Activated B cell treated with CpG ODN at 0.5 μM for 24 hours (primary cell): ENCODE data around the gene SRSF9. TPM values are rescaled to one million over a fixed set of nuclear protein-coding genes. Genes with fewer than 3 reads are reported as not detected.
"Not testable (repeated sequence)": the region's sequence is repeated elsewhere in the genome, so short reads cannot be mapped to it uniquely, and the experiment has no call there.

Experiments
- ATAC-seq: fragments of 200-7000 bp; cut with Tn5 transposase; one replicate; pipeline ENCODE4 v1.10.0; 2021; ENCODE audit warnings: low read depth, mild to moderate bottlenecking, moderate library complexity
- CTCF ChIA-PET: fragments of 350-600 bp; sonication (Branson Sonifier 250); formaldehyde crosslinking; loops from one replicate; lab custom pipeline; 2021; ENCODE audit warnings: antibody characterized with exemption; lab: Charles Lee
- POLR2A ChIA-PET: fragments of 350-600 bp; sonication (Branson Sonifier 250); formaldehyde crosslinking; loops from one replicate; lab custom pipeline; 2021; ENCODE audit warnings: antibody characterized with exemption; lab: Charles Lee
- DNase-seq: peaks from one replicate; pipeline ENCODE4 v3.0.0; 2022
- H3K27ac Mint-ChIP-seq: one replicate; pipeline ENCODE4 v1.8.0; 2020; ENCODE audit warnings: mixed read lengths
- H3K27me3 Mint-ChIP-seq: one replicate; pipeline ENCODE4 v1.8.0; 2021; ENCODE audit warnings: mixed read lengths
- H3K36me3 Mint-ChIP-seq: one replicate; pipeline ENCODE4 v1.8.0; 2021; ENCODE audit warnings: low read depth, mixed read lengths
- H3K4me1 Mint-ChIP-seq: one replicate; pipeline ENCODE4 v1.8.0; 2021; ENCODE audit warnings: mixed read lengths
- H3K4me3 Mint-ChIP-seq: one replicate; pipeline ENCODE4 v1.8.0; 2020; ENCODE audit warnings: mild to moderate bottlenecking, mixed read lengths
- H3K9me3 Mint-ChIP-seq: one replicate; pipeline ENCODE4 v1.8.0; 2020; ENCODE audit warnings: mixed read lengths
- CTCF ChIP-seq: fragments of 200-600 bp; IDR thresholded peaks from one replicate; pipeline ENCODE4 v1.8.0; 2022; ENCODE audit warnings: antibody characterized with exemption, mild to moderate bottlenecking
- intact Hi-C: fragments of 100-400 bp; cut with micrococcal nuclease; formaldehyde crosslinking; loops from one replicate; pipeline ENCODE4 v1.15.1; 2024
- total RNA-seq: library from RNA; stranded (reverse); gene quantifications from 2 replicates; pipeline ENCODE4 v1.2.3, GENCODE V29; 2022

SRSF9 gene
- total RNA-seq, 1 donor from 2014 or later: 191 TPM

- CTCF ChIA-PET: interaction anchor here (1.3 to 1.7 kb wide), 2 partner anchors 42 to 84 kb away, joined by 3 to 4 read pairs; no protein-coding TSS in a partner anchor
- Mint-ChIP-seq H3K9me3 (no peaks in the 10 kb centered on the region), H3K27me3 (no peaks in the 10 kb centered on the region), H3K27ac (peak overlapping the region; percentile 46), H3K4me1 (peaks cover 7% of the 10 kb centered on the region), H3K4me3 (no peak overlapping the region), H3K36me3 (peaks cover 61% of the 10 kb centered on the region)
- ATAC-seq (no peak), DNase-seq (no peak)
- intact Hi-C loops: loop anchor here (2.0 kb wide), 1 partner anchor 13 kb away; the partner anchor contains the start of gene SRSF9
- TF ChIP-seq CTCF: no peak
- POLR2A ChIA-PET: interaction anchor here (0.7 kb wide), 1 partner anchor 153 kb away, joined by 6 read pairs; the partner anchor contains the start of gene SIRT4
Measured at GRCh38 chr12:120455302-120455701, 14.2 kb downstream of the SRSF9 start.

- TF ChIP-seq CTCF: no peak
- POLR2A ChIA-PET: interaction anchor here (0.8 to 2.1 kb wide), 4 partner anchors 9 to 15 kb away, joined by 3 to 7 read pairs (median 4); no protein-coding TSS in a partner anchor
- no peak overlapping the region for H3K4me3 Mint-ChIP-seq
- DNase-seq (no peak), ATAC-seq (peak; percentile 87)
- no peaks in the 10 kb centered on the region for H3K9me3 Mint-ChIP-seq
- CTCF ChIA-PET: interaction anchor here (0.9 to 1.8 kb wide), 3 partner anchors 9 to 85 kb away, joined by 3 to 5 read pairs (median 4); no protein-coding TSS in a partner anchor
- intact Hi-C loops: loop anchor here (2.0 kb wide), 1 partner anchor 15 kb away; the partner anchor contains the start of gene SRSF9
- no peak overlapping the region for H3K27ac Mint-ChIP-seq
- H3K36me3 Mint-ChIP-seq: peaks cover 52% of the 10 kb centered on the region
- H3K4me1 Mint-ChIP-seq: peaks cover 10% of the 10 kb centered on the region
- no peaks in the 10 kb centered on the region for H3K27me3 Mint-ChIP-seq
Measured at GRCh38 chr12:120453977-120454376, 15.6 kb downstream of the SRSF9 start.

- ChIA-PET POLR2A (interaction anchor here (0.9 to 2.1 kb wide), 3 partner anchors 8 to 16 kb away, joined by 3 to 7 read pairs (median 3); no protein-coding TSS in a partner anchor), CTCF (interaction anchor here (0.7 to 1.8 kb wide), 4 partner anchors 11 to 41 kb away, joined by 3 to 5 read pairs (median 3); no protein-coding TSS in a partner anchor)
- Mint-ChIP-seq H3K9me3 (no peaks in the 10 kb centered on the region), H3K27me3 (no peaks in the 10 kb centered on the region), H3K36me3 (peaks cover 44% of the 10 kb centered on the region), H3K27ac (no peak overlapping the region), H3K4me3 (no peak overlapping the region), H3K4me1 (peaks cover 11% of the 10 kb centered on the region)
- DNase-seq (no peak), ATAC-seq (no peak)
- intact Hi-C loops: no loop called here
- no peak for TF ChIP-seq CTCF
Measured at GRCh38 chr12:120453060-120453750, 16.3 kb downstream of the SRSF9 start.

- H3K27me3 Mint-ChIP-seq, DNase-seq, H3K27ac Mint-ChIP-seq, ATAC-seq, H3K9me3 Mint-ChIP-seq, H3K4me3 Mint-ChIP-seq, intact Hi-C loops: not testable (repeated sequence)
- ChIA-PET CTCF (interaction anchor here (1.0 to 1.8 kb wide), 2 partner anchors 14 to 16 kb away, joined by 3 to 5 read pairs; no protein-coding TSS in a partner anchor), POLR2A (interaction anchor here (2.1 kb wide), 1 partner anchor 16 kb away, joined by 7 read pairs; no protein-coding TSS in a partner anchor)
- Mint-ChIP-seq H3K36me3 (peaks cover 43% of the 10 kb centered on the region), H3K4me1 (peaks cover 17% of the 10 kb centered on the region)
Measured at GRCh38 chr12:120452524-120452923, 17.0 kb downstream of the SRSF9 start.

GRCh38 chr12:120447992-120448391, 21.6 kb downstream of the SRSF9 start:
- H3K4me3 Mint-ChIP-seq: peak overlapping the region; percentile 96
- TF ChIP-seq CTCF: no peak
- ATAC-seq (no peak), DNase-seq (no peak)
- POLR2A ChIA-PET: interaction anchor here (0.7 to 2.5 kb wide), 6 partner anchors 9 to 88 kb away, joined by 3 to 5 read pairs (median 4); partner anchors contain the start of genes COX6A1, DYNLL1 and SRSF9
- no peaks in the 10 kb centered on the region for H3K27me3 Mint-ChIP-seq
- CTCF ChIA-PET: interaction anchor here (0.7 kb wide), 1 partner anchor 10 kb away, joined by 4 read pairs; the partner anchor contains the start of gene COX6A1
- no peak overlapping the region for H3K27ac Mint-ChIP-seq
- H3K36me3 Mint-ChIP-seq: peaks cover 40% of the 10 kb centered on the region
- intact Hi-C loops: loop anchor here (2.0 kb wide), 2 partner anchors 21 to 49 kb away; partner anchors contain the start of genes DYNLL1 and SRSF9
- no peaks in the 10 kb centered on the region for H3K9me3 Mint-ChIP-seq
- H3K4me1 Mint-ChIP-seq: peaks cover 29% of the 10 kb centered on the region

GRCh38 chr12:120446844-120447178, 22.7 kb downstream of the SRSF9 start:
- POLR2A ChIA-PET: interaction anchor here (1.0 to 2.5 kb wide), 5 partner anchors 10 to 181 kb away, joined by 3 to 5 read pairs (median 4); partner anchors contain the start of genes PXN and RNU4-1
- peak overlapping the region; percentile 95 for H3K27ac Mint-ChIP-seq
- intact Hi-C loops: loop anchor here (1.0 to 2.0 kb wide), 4 partner anchors 9 to 569 kb away; partner anchors contain the start of genes C12orf43, COX6A1, DYNLL1 and SRSF9
- DNase-seq, CTCF ChIA-PET, H3K9me3 Mint-ChIP-seq, H3K27me3 Mint-ChIP-seq: not testable (repeated sequence)
- H3K36me3 Mint-ChIP-seq: peaks cover 44% of the 10 kb centered on the region
- H3K4me1 Mint-ChIP-seq: peaks cover 29% of the 10 kb centered on the region
- ATAC-seq: peak; percentile 18
- H3K4me3 Mint-ChIP-seq: peak overlapping the region; percentile 96
